GM18873 (cell line): ENCODE data around the gene ATG10.
A peak's percentile ranks its signal among the peaks of the same experiment; 100 is the strongest.

ENCODE experiments used
- ATAC-seq: cut with Tn5 transposase; IDR thresholded peaks from one replicate; pipeline ENCODE4 v1.9.1; 2021; ENCODE audit warnings: mild to moderate bottlenecking, moderate library complexity, moderate number of reproducible peaks; ENCODE audit not compliant: unreplicated experiment, low FRiP score

The ATG10 gene

DNA sequence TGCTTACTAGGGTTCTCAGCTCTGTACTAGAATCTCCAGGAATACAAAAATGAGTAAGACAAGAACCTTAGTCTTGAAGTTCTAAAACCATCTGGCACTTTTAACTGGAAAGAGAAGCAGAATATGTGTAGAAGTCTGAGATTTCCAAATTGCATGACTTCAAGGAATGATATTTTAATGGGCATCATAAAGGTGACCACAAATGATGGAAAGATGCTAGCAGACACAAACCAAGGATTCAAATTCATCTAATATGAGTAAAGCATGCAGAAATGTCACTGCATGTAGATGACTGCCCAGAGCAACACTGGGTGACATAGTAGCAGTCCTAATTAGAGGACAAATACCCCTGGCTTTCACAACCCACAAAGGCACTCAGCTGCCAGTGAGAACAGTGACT, 189.1 kb downstream of the ATG10 start:
- no peak for ATAC-seq

DNA sequence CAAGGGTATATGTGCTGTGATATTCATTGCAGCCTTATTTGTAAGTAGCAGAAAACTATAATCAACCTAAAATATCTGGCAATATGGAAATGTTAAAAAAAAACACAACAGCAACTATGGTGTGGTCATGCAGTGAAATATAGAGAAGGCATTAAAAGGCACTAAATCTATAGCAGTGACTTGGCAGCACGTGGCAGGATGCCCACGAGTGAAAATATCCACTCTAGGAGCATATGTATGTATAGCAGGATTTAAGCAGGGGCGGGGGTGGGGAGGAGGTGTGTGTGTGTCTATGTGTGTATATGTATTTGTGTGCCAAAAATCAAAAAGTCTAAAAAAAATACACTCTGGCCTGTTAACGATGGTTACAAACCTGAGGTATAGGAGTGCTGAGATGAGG, 190.8 kb downstream of the ATG10 start:
- ATAC-seq, result no peak

DNA sequence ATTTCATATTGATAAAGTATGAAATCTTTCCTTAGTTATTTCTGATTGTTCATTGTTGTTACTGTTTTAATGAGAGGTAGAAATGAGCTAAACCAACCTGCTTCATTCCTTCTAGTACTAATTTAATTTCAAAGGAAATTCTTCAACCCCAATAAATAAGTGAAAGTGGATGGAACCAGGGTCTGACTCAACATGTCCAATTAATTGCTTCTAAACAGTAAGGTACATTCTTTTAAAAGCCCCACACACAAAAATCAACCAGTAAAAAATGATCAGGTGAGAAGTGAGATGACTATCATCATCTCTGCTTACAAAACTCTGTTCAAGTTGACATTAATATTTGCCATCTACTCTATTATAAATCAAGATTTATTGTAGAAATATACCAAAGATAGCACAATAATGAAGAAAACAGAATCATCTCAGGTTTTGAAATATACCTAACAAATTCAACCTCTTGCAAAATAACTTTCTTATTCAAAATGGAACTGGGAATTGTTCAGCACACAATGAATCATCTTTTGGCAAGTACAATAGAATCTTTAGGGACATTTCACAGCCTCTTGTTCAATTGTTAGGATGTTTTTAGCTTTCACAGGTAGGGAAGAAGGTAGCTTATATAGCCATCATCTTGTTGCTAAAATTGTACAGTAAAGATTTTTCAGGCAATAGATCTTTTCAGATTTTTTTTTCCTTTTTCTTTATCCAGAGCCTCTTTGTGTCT, 191.8 kb downstream of the ATG10 start:
- ATAC-seq, result no peak

DNA sequence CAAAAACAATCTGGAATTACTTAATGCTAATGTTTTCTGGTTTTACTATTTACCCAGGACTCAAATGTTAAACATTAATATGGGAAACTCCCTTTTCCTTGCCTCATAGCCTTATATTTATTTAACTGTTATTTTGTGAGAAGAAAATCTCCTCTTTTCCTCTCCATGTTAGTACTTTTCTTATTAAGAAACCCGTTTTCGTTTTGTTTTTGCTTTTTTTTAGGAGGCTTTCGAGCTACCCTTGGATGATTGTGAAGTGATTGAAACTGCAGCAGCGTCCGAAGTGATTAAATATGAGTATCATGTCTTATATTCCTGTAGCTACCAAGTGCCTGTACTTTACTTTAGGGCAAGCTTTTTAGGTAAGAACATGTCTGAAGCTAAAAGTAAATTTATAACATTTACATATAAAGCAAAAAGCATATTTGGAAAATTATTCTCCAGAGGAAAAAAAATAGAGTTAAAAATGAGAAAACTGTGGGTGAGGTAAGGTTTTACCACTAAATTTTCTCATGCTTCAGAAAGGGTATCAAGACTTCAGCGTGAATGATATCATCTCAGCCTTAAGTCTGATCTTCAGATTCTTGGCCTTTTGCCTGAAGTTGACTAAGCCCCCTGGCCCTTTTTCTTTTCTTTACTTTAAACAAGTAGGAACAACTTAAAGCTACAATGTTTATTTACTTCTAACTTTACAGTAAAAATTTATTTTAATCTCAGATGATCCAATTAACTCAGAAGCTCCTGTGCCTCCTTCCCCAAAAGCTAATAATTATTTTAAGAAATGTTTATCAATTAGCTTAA, 192.6 kb downstream of the ATG10 start:
- ATAC-seq, result no peak

DNA sequence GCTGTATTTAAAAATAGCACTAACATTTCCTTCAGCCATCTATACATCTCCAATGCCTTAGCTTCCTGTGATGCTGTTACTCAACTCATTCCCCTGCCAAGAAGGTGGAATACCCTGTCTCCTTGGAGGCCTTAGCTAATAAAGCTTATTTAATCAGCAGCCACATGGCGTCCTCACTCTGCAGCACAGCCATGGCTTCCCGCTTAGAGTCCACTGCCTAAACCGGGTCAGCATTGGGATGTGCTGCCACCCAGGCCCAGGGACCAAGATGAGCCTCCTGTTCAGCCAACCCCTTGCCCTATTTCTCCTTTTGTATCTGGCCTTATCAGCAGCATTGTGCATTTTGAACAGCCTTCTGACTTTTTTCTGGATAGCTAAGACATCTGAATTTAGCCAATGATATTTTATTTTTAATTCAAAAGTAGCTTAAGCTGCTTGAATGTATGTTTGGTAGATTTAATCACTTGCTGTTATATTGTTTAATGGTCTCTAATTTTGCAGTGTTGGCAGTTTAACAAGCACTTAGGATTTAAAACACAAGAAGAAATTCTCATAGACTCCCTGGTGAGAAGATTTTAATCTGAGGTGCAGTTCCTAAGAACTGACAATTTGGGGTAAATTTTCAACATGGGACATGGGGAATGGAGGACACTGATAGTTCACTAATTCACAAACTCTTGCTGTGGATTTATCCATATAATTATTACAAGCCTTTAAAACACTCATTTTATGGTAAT, 193.3 kb downstream of the ATG10 start:
- ATAC-seq, result no peak

DNA sequence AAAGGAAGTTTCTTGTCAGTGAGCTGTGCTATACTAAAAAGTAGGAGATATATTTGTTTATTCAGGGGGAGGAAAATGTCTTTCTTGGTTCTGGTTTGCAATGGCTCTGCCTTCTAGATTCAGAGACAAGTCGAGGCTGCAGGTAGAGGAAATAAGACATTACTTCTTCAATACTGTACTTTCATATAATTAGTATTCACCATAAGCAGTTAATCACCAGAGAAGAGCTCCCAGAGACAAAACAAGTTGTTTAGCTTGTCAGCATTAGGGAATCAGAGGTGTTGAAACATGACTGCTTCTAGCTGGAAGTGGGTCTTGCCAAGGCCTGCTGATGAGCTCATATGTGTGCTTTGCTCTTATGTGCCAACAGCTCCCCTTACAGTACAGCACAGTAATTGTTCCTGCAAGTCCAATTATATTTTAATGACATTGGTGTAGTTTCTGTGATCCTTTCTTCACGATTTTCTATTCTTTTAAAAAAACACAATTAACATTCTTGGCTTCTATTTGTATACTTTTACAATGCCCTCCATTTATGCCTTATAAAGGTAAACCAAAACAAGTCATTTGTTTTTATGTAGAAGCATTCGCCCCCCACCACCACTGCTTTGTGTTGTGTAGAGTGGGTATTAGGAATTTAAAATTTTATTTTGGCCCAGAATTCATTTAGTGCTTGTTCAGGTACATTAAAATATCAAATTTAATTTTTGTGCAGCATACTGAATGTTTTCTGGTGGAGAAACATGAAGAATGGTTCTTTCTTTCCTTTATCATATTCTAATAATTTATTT, 194.1 kb downstream of the ATG10 start:
- ATAC-seq, result peak; percentile 80

DNA sequence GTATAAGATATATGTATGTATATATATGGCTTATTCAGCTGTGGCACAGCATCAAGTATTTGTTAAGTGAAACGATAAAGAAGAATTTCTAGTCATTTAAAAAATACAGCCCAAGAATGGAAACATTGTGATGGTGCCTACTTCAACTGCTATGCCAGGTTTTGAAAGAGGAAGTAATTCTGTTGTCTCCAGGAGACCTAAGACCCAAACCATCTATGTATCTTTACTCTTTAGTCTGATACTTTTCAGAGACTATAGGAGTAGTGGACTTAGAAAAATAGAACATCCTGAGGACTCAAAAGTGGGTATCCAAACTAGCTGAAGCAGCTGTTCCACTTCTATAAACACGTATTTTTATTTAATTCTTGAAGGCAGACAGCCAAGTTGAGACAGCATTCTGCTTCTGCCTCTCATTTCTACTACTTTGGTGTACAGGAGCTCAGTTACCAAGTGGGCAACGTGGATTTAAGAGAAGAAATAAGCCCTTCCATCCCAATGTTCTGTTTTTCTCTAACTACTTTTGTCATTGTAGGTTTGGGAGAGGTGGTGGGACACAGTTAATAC, 195.6 kb downstream of the ATG10 start:
- no peak for ATAC-seq

DNA sequence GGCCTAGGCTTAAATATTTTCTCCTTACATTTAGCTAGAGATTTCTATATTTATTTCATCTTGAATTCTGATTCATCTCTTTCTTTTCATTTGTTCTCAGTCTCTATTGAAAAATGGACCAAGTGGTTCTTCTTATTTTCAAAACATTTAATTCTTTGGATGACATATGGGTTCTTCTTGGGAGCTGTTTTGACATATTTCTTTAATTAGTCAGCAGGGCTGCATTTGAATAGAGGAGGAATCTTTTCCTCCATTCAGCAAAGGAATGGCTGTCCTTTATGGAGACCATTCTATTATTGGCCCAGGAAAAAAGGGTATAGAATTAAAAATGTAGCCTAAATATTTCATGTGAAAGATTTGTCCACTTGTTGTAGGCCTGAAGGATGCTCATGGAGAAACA, 196.5 kb downstream of the ATG10 start:
- ATAC-seq, result no peak

DNA sequence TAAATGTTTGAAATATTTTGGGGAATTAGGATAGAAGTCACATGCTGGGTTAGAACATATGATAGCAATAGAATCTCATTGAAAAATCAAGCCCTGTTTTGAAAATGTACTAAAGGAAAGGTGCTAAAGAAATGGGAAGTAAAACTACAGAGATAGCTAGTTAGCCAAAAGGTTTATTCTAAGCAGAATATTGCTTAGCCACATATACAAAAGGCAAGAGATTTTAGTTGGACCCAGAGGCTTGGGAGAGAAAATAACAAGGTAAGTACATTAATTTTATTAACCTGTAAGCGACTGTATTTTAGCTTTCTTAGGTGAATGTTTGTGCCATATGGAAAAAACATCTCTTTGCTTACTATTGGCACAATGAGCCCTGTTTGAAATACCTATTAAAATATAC, 198.1 kb downstream of the ATG10 start:
- ATAC-seq, result no peak

DNA sequence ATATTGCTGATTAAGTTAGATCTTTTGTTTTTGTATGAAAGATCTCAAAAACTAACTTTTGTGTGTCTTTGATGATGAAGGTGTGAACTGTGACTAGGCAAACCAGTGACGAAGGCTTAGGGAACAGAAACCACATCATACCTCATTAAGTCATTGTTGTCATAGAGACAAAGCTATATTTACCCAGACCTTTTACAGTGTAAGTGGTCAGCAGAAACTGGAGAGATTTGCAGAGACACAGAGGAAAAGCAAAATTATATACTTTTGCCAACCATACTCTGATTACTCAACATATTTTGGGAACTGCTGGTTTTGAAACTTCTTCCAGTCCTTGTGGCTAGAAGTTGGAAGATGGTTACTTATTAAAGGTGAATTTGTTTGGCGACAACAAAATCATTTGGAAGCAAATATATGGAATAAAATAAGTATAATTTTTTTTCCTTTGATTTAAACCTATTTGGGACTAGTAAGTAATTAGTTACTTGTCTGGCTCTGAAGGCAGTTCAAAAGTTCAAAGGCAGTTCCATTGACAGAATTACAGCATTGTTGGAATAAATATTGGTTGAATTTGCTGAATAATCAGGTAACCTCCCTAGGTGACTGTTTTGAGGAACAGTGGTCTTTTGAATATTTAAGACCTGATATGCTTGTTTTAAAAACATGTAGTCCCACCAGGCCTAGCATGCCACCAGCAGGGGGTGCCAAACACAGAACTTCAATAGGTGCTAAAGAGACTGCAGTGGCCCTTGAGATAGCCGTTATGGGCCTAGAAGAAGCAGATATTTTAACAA, 202.5 kb downstream of the ATG10 start:
- peak; percentile 95 for ATAC-seq

DNA sequence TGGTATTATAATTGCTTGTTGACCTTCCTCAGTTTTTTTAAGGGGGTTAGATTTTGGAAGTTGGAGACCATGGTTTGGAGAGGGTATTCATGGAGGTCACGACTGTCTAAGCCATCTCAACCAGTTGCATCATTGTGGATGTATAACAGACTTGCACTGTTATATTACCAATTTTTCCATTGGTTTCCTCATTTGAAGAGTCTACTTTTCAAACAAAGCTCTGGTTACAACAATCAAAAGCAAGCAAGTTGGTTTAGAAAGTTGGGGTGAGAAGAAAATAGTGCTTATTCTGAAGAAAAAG, 203.0 kb downstream of the ATG10 start:
- no peak for ATAC-seq

DNA sequence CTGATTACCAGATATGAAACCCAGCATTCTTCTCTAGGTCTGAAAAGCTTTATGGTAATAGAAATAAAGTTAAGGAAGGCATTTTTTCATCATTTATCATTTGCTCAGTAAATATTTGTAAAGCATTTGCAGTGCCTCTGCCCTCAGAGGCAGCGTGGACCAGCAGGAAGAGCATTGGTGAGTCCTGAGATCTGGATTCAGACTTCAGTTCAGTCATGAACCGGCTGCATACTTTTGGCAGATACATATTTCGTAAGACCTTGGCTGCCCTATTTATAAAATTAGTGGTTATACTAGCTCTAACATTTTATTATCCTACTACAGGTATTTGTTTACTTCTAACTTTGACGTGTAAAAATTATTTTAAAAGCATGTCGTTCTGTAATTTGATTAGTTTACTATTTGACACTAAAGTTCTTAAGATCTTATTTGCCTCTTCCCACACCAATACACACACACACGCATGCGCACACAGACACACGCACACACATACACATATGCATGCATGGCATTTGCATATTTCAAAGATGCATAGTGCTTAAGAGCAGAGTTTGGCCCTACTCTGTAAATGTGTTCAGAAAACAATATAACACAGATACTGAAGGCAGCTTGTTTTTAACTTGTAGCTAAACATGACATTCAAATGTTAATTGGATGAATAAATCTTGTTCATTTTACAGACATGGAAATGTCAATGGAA, 204.4 kb downstream of the ATG10 start:
- no peak for ATAC-seq

DNA sequence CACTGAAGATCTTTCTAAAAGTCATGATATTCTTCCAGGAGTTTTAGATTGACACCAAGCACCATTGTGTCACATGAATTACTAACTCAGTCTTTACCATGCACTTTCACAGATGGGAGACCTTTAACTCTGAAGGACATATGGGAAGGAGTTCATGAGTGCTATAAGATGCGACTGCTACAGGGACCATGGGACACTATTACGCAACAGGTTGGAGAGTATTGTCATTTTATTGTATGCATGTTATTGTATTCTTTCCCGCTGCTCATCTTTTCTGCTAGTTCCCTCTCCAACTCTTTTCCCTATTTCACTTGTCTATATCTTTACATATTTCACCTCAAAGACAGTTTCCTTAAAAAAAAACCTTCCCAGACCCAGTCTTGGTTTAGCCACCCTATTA, 206.6 kb downstream of the ATG10 start:
- ATAC-seq, result no peak

DNA sequence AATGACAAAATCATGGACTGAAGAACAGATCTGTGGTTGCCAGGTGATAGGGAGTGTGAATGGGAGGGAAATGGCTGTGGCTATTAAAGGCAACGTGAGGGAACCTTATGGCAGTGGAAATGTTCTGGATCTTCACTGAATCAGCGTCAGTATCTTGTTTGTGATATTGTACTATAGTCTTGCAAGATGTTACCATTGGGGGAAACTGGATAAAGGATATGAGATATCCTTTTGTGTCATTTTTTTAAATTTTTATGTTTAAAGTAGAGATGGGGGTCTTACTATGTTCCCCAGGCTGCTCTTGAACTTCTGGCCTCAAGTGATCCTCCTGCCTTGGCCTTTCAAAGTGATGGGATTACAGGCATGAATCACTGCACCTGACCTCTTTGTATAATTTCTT, 210.8 kb downstream of the ATG10 start:
- no peak for ATAC-seq

DNA sequence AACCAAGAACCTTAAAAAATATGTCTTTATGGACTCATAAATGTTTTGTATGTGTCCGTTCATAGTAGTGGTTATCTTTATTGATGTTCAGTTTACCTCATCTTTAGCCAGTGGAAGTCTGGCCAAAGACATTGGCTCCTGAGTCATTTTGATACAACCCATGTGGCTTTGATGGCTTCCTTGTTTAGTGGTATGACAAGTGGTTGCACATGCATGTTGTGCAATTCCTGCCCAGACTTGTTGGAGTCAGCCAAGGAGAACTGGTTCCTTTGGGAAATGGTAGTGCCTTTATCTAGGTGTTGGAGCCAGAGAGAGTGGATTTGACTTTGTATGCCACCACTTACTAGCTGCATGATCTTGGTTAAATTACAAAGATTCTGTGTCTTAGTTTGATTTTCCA, 212.0 kb downstream of the ATG10 start:
- ATAC-seq, result no peak

DNA sequence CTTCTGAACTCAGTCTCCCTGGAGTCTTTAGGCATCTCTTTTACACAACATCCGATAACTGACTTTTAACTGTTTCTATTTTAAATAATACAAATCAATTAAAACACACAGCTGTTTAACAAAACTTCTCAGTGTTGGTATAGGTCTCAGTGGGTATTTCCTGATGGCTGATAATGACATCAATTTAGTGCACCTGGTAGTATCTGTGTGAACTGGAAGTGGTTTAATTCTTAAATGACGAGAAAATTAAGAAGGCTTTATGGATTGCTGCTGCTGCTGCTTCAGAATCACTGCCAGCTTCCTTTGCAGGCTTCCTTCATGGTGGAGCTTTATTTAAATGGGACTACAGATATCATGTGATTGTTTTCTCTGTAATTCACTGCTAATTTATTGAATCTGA, 214.0 kb downstream of the ATG10 start:
- no peak for ATAC-seq

DNA sequence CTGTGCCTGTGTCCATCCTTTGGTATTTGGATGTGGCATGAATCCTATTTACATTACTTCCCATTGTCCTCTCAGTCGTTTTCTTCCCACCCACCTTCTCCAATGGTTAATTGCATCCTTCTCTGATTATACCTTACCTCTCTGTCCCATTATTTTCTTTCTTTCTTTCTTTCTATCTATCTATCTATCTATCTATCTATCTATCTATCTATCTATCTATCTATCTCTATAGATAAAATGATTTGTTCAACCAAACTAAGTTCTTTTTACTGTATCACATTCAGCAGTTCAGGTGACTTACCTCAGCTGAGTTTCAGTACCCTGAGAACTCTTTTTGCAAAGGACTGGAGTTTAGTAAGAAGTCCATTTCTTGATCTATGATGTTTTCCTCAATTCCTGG, 225.7 kb downstream of the ATG10 start:
- ATAC-seq, result no peak

DNA sequence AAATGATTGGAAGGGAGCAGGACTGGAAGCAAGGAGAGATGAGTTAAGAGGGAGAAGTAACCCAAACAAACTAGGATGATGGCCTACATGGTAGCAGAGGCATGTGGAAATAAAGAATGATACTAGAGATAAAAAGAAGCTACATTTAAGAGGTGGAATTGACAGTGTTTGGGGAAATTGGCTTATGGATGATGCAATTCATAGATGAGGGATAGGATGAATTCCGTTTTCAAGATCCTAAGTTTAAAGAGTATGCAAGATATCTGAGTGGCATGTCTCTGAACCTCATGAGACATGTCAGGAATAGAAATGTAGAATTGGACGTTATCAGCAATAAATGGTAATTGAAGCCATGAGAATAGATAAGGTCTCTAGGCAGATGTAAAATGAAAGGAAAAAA, 232.7 kb downstream of the ATG10 start:
- ATAC-seq, result no peak

DNA sequence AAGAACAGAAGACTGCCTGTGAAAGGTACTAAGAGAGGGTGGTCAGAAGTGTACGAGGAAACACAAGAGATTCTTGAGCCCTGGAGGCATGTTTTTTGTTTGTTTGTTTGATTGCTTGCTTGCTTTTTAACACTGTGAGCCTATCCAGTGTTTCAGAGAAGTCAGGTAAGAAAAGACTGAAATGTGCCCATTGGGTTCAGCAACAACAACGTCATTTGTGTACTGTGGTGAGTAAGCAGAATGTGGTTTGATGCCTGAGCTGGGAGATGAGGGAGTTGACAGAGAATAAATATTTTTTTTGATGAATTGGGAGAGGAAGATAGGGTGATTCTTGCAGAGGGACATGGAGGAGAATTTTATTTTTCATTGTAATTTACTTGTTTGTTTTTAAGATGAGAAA, 233.2 kb downstream of the ATG10 start:
- no peak for ATAC-seq
